ENCODE results near the gene TBCCD1.
"Not testable (repeated sequence)": the region's sequence is repeated elsewhere in the genome, so short reads cannot be mapped to it uniquely, and the experiment has no call there.

TBCCD1 gene

GRCh38 chr3:186594591-186595113 is 27.5 kb upstream of the TBCCD1 start:
- no peak for DNase-seq (ENCODE audit: low read depth, low spot score)

GRCh38 chr3:186593862-186594261 is 26.7 kb upstream of the TBCCD1 start:
- DNase-seq (ENCODE audit: low read depth, low spot score) = no peak

- no peak for DNase-seq (ENCODE audit: low read depth, low spot score)
Measured at GRCh38 chr3:186592682-186593081, 25.5 kb upstream of the TBCCD1 start.

- DNase-seq (ENCODE audit: low read depth, low spot score) = no peak
Measured at GRCh38 chr3:186590580-186591295, 23.6 kb upstream of the TBCCD1 start.

- DNase-seq (ENCODE audit: low read depth, low spot score) = no peak
Measured at GRCh38 chr3:186589856-186590579, 22.9 kb upstream of the TBCCD1 start.

GRCh38 chr3:186589121-186589520 is 22.0 kb upstream of the TBCCD1 start:
- no peak for DNase-seq (ENCODE audit: low read depth, low spot score)

- no peak for DNase-seq (ENCODE audit: low read depth, low spot score)
Measured at GRCh38 chr3:186588632-186589031, 21.5 kb upstream of the TBCCD1 start.

GRCh38 chr3:186587183-186587582 is 20.0 kb upstream of the TBCCD1 start:
- DNase-seq (ENCODE audit: low read depth, low spot score) = no peak

- DNase-seq (ENCODE audit: low read depth, low spot score) = not testable (repeated sequence)
Measured at GRCh38 chr3:186586245-186586644, 19.1 kb upstream of the TBCCD1 start.

GRCh38 chr3:186583831-186584230 is 16.7 kb upstream of the TBCCD1 start:
- no peak for DNase-seq (ENCODE audit: low read depth, low spot score)

- no peak for DNase-seq (ENCODE audit: low read depth, low spot score)
Measured at GRCh38 chr3:186582541-186582940, 15.4 kb upstream of the TBCCD1 start.

- DNase-seq (ENCODE audit: low read depth, low spot score) = no peak
Measured at GRCh38 chr3:186580785-186581184, 13.6 kb upstream of the TBCCD1 start.

- no peak for DNase-seq (ENCODE audit: low read depth, low spot score)
Measured at GRCh38 chr3:186577521-186577920, 10.4 kb upstream of the TBCCD1 start.

- DNase-seq (ENCODE audit: low read depth, low spot score) = no peak
Measured at GRCh38 chr3:186571644-186572013, 4.5 kb upstream of the TBCCD1 start.

GRCh38 chr3:186570941-186571643 is 4.0 kb upstream of the TBCCD1 start:
- DNase-seq (ENCODE audit: low read depth, low spot score) = no peak

- peak; percentile 99 for DNase-seq (ENCODE audit: low read depth, low spot score)
Measured at GRCh38 chr3:186570096-186570940, 3.2 kb upstream of the TBCCD1 start, which contains the start of gene DNAJB11. TSS of gene DNAJB11 (plus strand) at chr3:186570720. CDS start at chr3:186570898, 178 bp downstream.

- DNase-seq (ENCODE audit: low read depth, low spot score) = no peak
Measured at GRCh38 chr3:186569779-186570095, 2.6 kb upstream of the TBCCD1 start.

- DNase-seq (ENCODE audit: low read depth, low spot score) = not testable (repeated sequence)
Measured at GRCh38 chr3:186569361-186569760, 2.2 kb upstream of the TBCCD1 start.

GRCh38 chr3:186566772-186567071 is 417 bp downstream of the TBCCD1 start:
- DNase-seq (ENCODE audit: low read depth, low spot score) = no peak

GRCh38 chr3:186564586-186564985 is 2.6 kb downstream of the TBCCD1 start:
- no peak for DNase-seq (ENCODE audit: low read depth, low spot score)

GRCh38 chr3:186552408-186553031 is 14.6 kb downstream of the TBCCD1 start:
- DNase-seq (ENCODE audit: low read depth, low spot score) = no peak
